Skeletal muscle tissue (tissue), 4 donors: Measurements from ENCODE around the gene KRTAP10-8. TPM values are rescaled to one million over a fixed set of nuclear protein-coding genes. Genes with fewer than 3 reads are reported as not detected.
"Not testable (repeated sequence)": the region's sequence is repeated elsewhere in the genome, so short reads cannot be mapped to it uniquely, and the experiment has no call there.

Source experiments
- H3K27ac ChIP-seq: one replicate; pipeline ENCODE4 v1.7.0; 2013; ENCODE audit warnings: mild to moderate bottlenecking, low read depth, low read length, inconsistent platforms
- H3K27me3 ChIP-seq, 3 donors: one replicate each; pipeline ENCODE4 v1.7.0; 2013; ENCODE audit warnings: low read length in 3 of 3; ENCODE audit not compliant: control insufficient read depth in 3 of 3, insufficient read depth in 3 of 3
- H3K36me3 ChIP-seq, 3 donors: one replicate each; pipeline ENCODE4 v1.7.0; 2013; ENCODE audit warnings: low read length in 3 of 3; ENCODE audit not compliant: control insufficient read depth in 3 of 3, insufficient read depth in 3 of 3
- H3K4me1 ChIP-seq, 3 donors: one replicate each; pipeline ENCODE4 v1.7.0; 2013; ENCODE audit warnings: low read length in 3 of 3, mild to moderate bottlenecking in 3 of 3; ENCODE audit not compliant: control insufficient read depth in 3 of 3, insufficient read depth in 3 of 3
- H3K4me3 ChIP-seq, 3 donors: one replicate each; pipeline ENCODE4 v1.7.0; 2013; ENCODE audit warnings: low read length in 3 of 3
- H3K9ac ChIP-seq, 3 donors: one replicate each; pipeline ENCODE4 v1.7.0; 2013; ENCODE audit warnings: low read length in 3 of 3, mild to moderate bottlenecking in 3 of 3, moderate library complexity in 2 of 3, low read depth in 1 of 3
- H3K9me3 ChIP-seq, 3 donors: one replicate each; pipeline ENCODE4 v1.7.0; 2013; ENCODE audit warnings: low read length in 3 of 3; ENCODE audit not compliant: control insufficient read depth in 3 of 3
- total RNA-seq: library from RNA; depleted of rRNA; stranded (reverse); fragments of >200 nt; gene quantifications from one replicate; pipeline ENCODE4 v1.2.3, GENCODE V29; 2014
- donor health status: Osteomylitis.

KRTAP10-8 gene
- total RNA-seq, 1 donor from 2014 or later: not detected

GRCh38 chr21:44640761-44641160 is 28.9 kb downstream of the KRTAP10-8 start:
- Histone ChIP-seq H3K9ac (no peak overlapping the region), H3K4me3 (no peak overlapping the region), H3K27ac (no peak overlapping the region), H3K9me3 (peaks cover 0 to 7% (median 6%) of the 10 kb centered on the region in 3 donors), H3K27me3 (peaks cover 13 to 33% (median 32%) of the 10 kb centered on the region in 3 donors), H3K4me1 (no peaks in the 10 kb centered on the region), H3K36me3 (no peaks in the 10 kb centered on the region)

- peaks cover 20 to 34% (median 34%) of the 10 kb centered on the region in 3 donors for H3K27me3 ChIP-seq
- no peaks in the 10 kb centered on the region for H3K36me3 ChIP-seq
- H3K4me3 ChIP-seq: no peak overlapping the region
- no peak overlapping the region for H3K9ac ChIP-seq
- peaks cover 0 to 7% (median 6%) of the 10 kb centered on the region in 3 donors for H3K9me3 ChIP-seq
- H3K4me1 ChIP-seq: no peaks in the 10 kb centered on the region
- no peak overlapping the region for H3K27ac ChIP-seq
Observed at GRCh38 chr21:44643741-44644310, 31.9 kb downstream of the KRTAP10-8 start.

- peaks cover 0 to 7% (median 6%) of the 10 kb centered on the region in 3 donors for H3K9me3 ChIP-seq
- no peak overlapping the region for H3K27ac ChIP-seq
- H3K27me3 ChIP-seq: peaks cover 19 to 35% (median 29%) of the 10 kb centered on the region in 3 donors
- H3K36me3 ChIP-seq: no peaks in the 10 kb centered on the region
- H3K4me1 ChIP-seq: no peaks in the 10 kb centered on the region
- no peak overlapping the region for H3K4me3 ChIP-seq
- H3K9ac ChIP-seq: no peak overlapping the region
Observed at GRCh38 chr21:44644878-44645277, 33.0 kb downstream of the KRTAP10-8 start.

- peaks cover 18 to 27% (median 26%) of the 10 kb centered on the region in 3 donors for H3K27me3 ChIP-seq
- not testable (repeated sequence) for H3K9me3 ChIP-seq, H3K27ac ChIP-seq, H3K4me1 ChIP-seq, H3K36me3 ChIP-seq, H3K4me3 ChIP-seq, H3K9ac ChIP-seq
Observed at GRCh38 chr21:44646366-44647221, 34.7 kb downstream of the KRTAP10-8 start, which contains the start of gene KRTAP10-11. Gene KRTAP10-11, plus strand, starts transcription at chr21:44646414. Its CDS starts 45 bp downstream, at chr21:44646459.

GRCh38 chr21:44647222-44647552 is 35.3 kb downstream of the KRTAP10-8 start:
- peaks cover 18 to 27% (median 26%) of the 10 kb centered on the region in 3 donors for H3K27me3 ChIP-seq
- no peak overlapping the region for H3K9ac ChIP-seq
- H3K4me1 ChIP-seq: no peaks in the 10 kb centered on the region
- H3K4me3 ChIP-seq: no peak overlapping the region
- peaks cover 0 to 4% (median 0%) of the 10 kb centered on the region in 3 donors for H3K9me3 ChIP-seq
- no peaks in the 10 kb centered on the region for H3K36me3 ChIP-seq
- no peak overlapping the region for H3K27ac ChIP-seq

- Histone ChIP-seq H3K9me3 (peaks cover 0 to 4% (median 0%) of the 10 kb centered on the region in 3 donors), H3K27ac (no peak overlapping the region), H3K27me3 (peaks cover 18 to 29% (median 28%) of the 10 kb centered on the region in 3 donors), H3K4me3 (no peak overlapping the region), H3K9ac (no peak overlapping the region), H3K36me3 (no peaks in the 10 kb centered on the region), H3K4me1 (no peaks in the 10 kb centered on the region)
Observed at GRCh38 chr21:44648557-44649311, 36.9 kb downstream of the KRTAP10-8 start.

GRCh38 chr21:44649521-44650100 is 37.7 kb downstream of the KRTAP10-8 start:
- no peaks in the 10 kb centered on the region for H3K4me1 ChIP-seq
- no peak overlapping the region for H3K9ac ChIP-seq
- H3K4me3 ChIP-seq: no peak overlapping the region
- H3K27ac ChIP-seq: no peak overlapping the region
- no peaks in the 10 kb centered on the region for H3K36me3 ChIP-seq
- H3K27me3 ChIP-seq: peaks cover 18 to 37% (median 34%) of the 10 kb centered on the region in 3 donors
- no peaks in the 10 kb centered on the region for H3K9me3 ChIP-seq

GRCh38 chr21:44650265-44650972 is 38.5 kb downstream of the KRTAP10-8 start:
- Histone ChIP-seq H3K27me3 (peaks cover 18 to 38% (median 34%) of the 10 kb centered on the region in 3 donors), H3K27ac (no peak overlapping the region)

GRCh38 chr21:44650973-44651675 is 39.2 kb downstream of the KRTAP10-8 start:
- Histone ChIP-seq H3K36me3 (no peaks in the 10 kb centered on the region), H3K27me3 (peaks cover 18 to 38% (median 34%) of the 10 kb centered on the region in 3 donors), H3K4me3 (no peak overlapping the region), H3K27ac (no peak overlapping the region), H3K9me3 (no peaks in the 10 kb centered on the region), H3K9ac (no peak overlapping the region), H3K4me1 (no peaks in the 10 kb centered on the region)

More at GRCh38 chr21:44650265-44650972, 38.5 kb downstream of the KRTAP10-8 start:
- Histone ChIP-seq H3K4me3 (no peak overlapping the region), H3K9ac (no peak overlapping the region), H3K9me3 (no peaks in the 10 kb centered on the region), H3K36me3 (no peaks in the 10 kb centered on the region), H3K4me1 (no peaks in the 10 kb centered on the region)
